Caco-2 (cell line): ENCODE data around the gene GRIN2B. TPM values are rescaled to one million over a fixed set of nuclear protein-coding genes. Genes with fewer than 3 reads are reported as not detected.
A peak's percentile ranks its signal among the peaks of the same experiment; 100 is the strongest.

ENCODE experiments used
- BruUV-seq: library from RNA; stranded (reverse); fragments of 400-500 nt; replicated peaks from 2 replicates; lab custom pipeline; 2021; lab: Mats Ljungman, UMichigan
- CTCF ChIA-PET: fragments of 300-600 bp; sonication (Branson Sonifier 250); formaldehyde crosslinking; loops from one replicate; lab custom pipeline; 2022; ENCODE audit warnings: antibody characterized with exemption; lab: Charles Lee
- POLR2A ChIA-PET: fragments of 300-600 bp; sonication (Branson Sonifier 250); formaldehyde crosslinking; loops from one replicate; lab custom pipeline; 2022; ENCODE audit warnings: antibody characterized with exemption; lab: Charles Lee
- DNase-seq, 2 experiments: peaks; one replicate each; pipeline versions ENCODE4 v3.0.0 to v3.0.0-alpha.2; 2020 to 2022
- H3K27me3 ChIP-seq: replicated peaks from 2 replicates; pipeline ENCODE4 v1.6.0; 2011; ENCODE audit warnings: low read length; ENCODE audit not compliant: control insufficient read depth, insufficient read depth
- H3K36me3 ChIP-seq: 2 replicates; pipeline ENCODE4 v1.5.1; 2011; ENCODE audit warnings: low read length; ENCODE audit not compliant: control insufficient read depth, insufficient read depth
- H3K4me1 ChIP-seq: fragments of 250-450 bp; sonication (Bioruptor Pico); 2 replicates; pipeline ENCODE4 v1.5.1; 2020; ENCODE audit warnings: mild to moderate bottlenecking
- H3K4me3 ChIP-seq: 2 replicates; pipeline ENCODE4 v1.5.1; 2011; ENCODE audit warnings: low read depth, mild to moderate bottlenecking, control low read depth, low read length
- H3K9me3 ChIP-seq: fragments of 250-450 bp; sonication (Bioruptor Pico); 2 replicates; pipeline ENCODE4 v1.5.1; 2020; ENCODE audit warnings: mild to moderate bottlenecking, moderate library complexity
- H3K27ac Mint-ChIP-seq: one replicate; pipeline ENCODE4 v1.8.0; 2022; ENCODE audit warnings: mixed read lengths; ENCODE audit not compliant: unreplicated experiment
- H3K27me3 Mint-ChIP-seq: one replicate; pipeline ENCODE4 v1.8.0; 2022; ENCODE audit warnings: mixed read lengths; ENCODE audit not compliant: insufficient read depth, unreplicated experiment
- H3K36me3 Mint-ChIP-seq: one replicate; pipeline ENCODE4 v1.8.0; 2022; ENCODE audit warnings: mild to moderate bottlenecking, mixed read lengths; ENCODE audit not compliant: insufficient read depth, unreplicated experiment
- H3K4me1 Mint-ChIP-seq: one replicate; pipeline ENCODE4 v1.8.0; 2022; ENCODE audit warnings: low read depth, mixed read lengths; ENCODE audit not compliant: unreplicated experiment
- H3K4me3 Mint-ChIP-seq: one replicate; pipeline ENCODE4 v1.8.0; 2022; ENCODE audit warnings: mild to moderate bottlenecking, moderate library complexity, mixed read lengths; ENCODE audit not compliant: unreplicated experiment
- H3K9me3 Mint-ChIP-seq: one replicate; pipeline ENCODE4 v1.8.0; 2022; ENCODE audit warnings: mixed read lengths; ENCODE audit not compliant: unreplicated experiment
- intact Hi-C: fragments of 100-400 bp; cut with micrococcal nuclease; formaldehyde crosslinking; loops from one replicate; pipeline ENCODE4 v1.10.0; 2022; ENCODE audit not compliant: unreplicated experiment
- total RNA-seq: library from RNA; stranded (reverse); gene quantifications from 2 replicates; pipeline ENCODE4 v1.2.3, GENCODE V29; 2022
- TF ChIP-seq, protein P1 (sequence below), 2 experiments: fragments of 200-600 bp in 1 of 2; IDR thresholded peaks; 1 replicate in 1 of 2; 2 replicates in 1 of 2; pipeline versions ENCODE4 v1.5.1 to v1.8.0; 2011 to 2022; ENCODE audit warnings: antibody characterized with exemption in 1 of 2, control low read depth in 1 of 2, inconsistent platforms in 1 of 2, low read depth in 1 of 2, low read length in 1 of 2, mild to moderate bottlenecking in 1 of 2, moderate library complexity in 1 of 2; ENCODE audit not compliant: insufficient read depth in 1 of 2, severe bottlenecking in 1 of 2, unreplicated experiment in 1 of 2

GRIN2B gene
- total RNA-seq, 1 experiment from 2014 or later: 24.4 TPM

DNA sequence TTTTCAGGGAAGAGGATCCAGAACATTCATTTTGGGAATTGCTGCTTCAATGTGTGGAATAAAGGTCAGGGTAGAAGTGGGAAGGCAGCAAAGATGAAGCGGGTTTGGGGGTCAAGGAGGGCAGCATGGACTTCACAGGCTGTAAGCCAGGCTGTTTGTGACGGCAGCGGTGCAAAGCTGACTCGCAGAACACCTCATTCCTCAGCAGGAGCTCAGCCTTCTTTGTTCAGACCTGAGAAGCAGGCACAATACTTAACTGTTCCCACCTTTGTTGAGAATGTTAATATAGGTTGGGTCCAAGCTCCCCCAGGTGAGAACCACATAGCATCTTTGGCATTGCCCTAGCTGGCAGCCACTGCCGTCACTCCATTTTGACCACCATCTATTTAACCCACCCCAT is 16.7 kb downstream of the GRIN2B start:
- POLR2A ChIA-PET: no interaction called here
- no peaks in the 10 kb centered on the region for H3K36me3 ChIP-seq
- no TSS peak for BruUV-seq

DNA sequence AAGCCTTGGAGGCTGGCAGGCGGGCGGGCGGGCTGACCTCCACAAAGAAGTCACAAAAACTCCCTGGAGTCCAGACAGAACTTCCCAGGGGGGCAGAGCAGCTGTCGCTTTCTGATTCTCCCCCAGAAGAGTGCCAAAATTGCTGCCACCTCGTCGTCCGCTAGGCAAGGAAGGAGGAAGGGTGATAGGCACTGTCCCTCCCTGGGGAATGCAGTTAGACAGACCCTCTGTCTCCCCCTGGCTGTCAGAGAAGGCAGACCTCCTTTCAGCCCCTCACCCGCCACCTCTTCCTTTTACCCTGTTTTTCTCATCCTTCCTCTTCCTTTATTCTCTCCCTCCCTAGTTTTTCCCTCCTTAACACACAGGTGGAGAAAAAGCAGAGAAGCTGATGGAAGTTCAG is 18.7 kb downstream of the GRIN2B start:
- H3K36me3 ChIP-seq: no peaks in the 10 kb centered on the region
- no peaks in the 10 kb centered on the region for H3K27me3 ChIP-seq
- no peaks in the 10 kb centered on the region for H3K9me3 ChIP-seq
- Mint-ChIP-seq H3K4me1 (peaks cover 19% of the 10 kb centered on the region), H3K36me3 (peaks cover 29% of the 10 kb centered on the region), H3K9me3 (no peaks in the 10 kb centered on the region), H3K4me3 (no peak overlapping the region), H3K27ac (no peak overlapping the region), H3K27me3 (no peaks in the 10 kb centered on the region)
- no peak overlapping the region for H3K4me3 ChIP-seq
- peak; percentile 59 to 65 for DNase-seq
- H3K4me1 ChIP-seq: no peaks in the 10 kb centered on the region
- intact Hi-C loops: loop anchor here (1.0 kb wide), 2 partner anchors 20 to 223 kb away; no protein-coding TSS in a partner anchor
- TF ChIP-seq, protein P1, sequence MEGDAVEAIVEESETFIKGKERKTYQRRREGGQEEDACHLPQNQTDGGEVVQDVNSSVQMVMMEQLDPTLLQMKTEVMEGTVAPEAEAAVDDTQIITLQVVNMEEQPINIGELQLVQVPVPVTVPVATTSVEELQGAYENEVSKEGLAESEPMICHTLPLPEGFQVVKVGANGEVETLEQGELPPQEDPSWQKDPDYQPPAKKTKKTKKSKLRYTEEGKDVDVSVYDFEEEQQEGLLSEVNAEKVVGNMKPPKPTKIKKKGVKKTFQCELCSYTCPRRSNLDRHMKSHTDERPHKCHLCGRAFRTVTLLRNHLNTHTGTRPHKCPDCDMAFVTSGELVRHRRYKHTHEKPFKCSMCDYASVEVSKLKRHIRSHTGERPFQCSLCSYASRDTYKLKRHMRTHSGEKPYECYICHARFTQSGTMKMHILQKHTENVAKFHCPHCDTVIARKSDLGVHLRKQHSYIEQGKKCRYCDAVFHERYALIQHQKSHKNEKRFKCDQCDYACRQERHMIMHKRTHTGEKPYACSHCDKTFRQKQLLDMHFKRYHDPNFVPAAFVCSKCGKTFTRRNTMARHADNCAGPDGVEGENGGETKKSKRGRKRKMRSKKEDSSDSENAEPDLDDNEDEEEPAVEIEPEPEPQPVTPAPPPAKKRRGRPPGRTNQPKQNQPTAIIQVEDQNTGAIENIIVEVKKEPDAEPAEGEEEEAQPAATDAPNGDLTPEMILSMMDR (IDR thresholded peaks at IDR 0.05; ENCODE audit: insufficient read depth in 1 of 2, low read depth in 1 of 2, low read length in 1 of 2, severe bottlenecking in 1 of 2, unreplicated experiment in 1 of 2): peak; percentile 70 to 85
- ChIA-PET CTCF (no interaction called here), POLR2A (no interaction called here)
- BruUV-seq: no TSS peak

More for the DNA sequence above, 16.7 kb downstream of the GRIN2B start:
- Mint-ChIP-seq H3K27ac (no peak overlapping the region), H3K27me3 (no peaks in the 10 kb centered on the region), H3K9me3 (no peaks in the 10 kb centered on the region), H3K4me3 (no peak overlapping the region), H3K36me3 (peaks cover 22% of the 10 kb centered on the region), H3K4me1 (peaks cover 11% of the 10 kb centered on the region)
- CTCF ChIA-PET: interaction anchor here (1.5 kb wide), 1 partner anchor 101 kb away, joined by 3 read pairs; no protein-coding TSS in a partner anchor
- no peak overlapping the region for H3K4me3 ChIP-seq
- TF ChIP-seq, protein P1 (IDR thresholded peaks at IDR 0.05; ENCODE audit: insufficient read depth in 1 of 2, low read depth in 1 of 2, low read length in 1 of 2, severe bottlenecking in 1 of 2, unreplicated experiment in 1 of 2): no peak
- no peaks in the 10 kb centered on the region for H3K27me3 ChIP-seq
- no peaks in the 10 kb centered on the region for H3K4me1 ChIP-seq
- no peak for DNase-seq
- H3K9me3 ChIP-seq: no peaks in the 10 kb centered on the region
- intact Hi-C loops: no loop called here

DNA sequence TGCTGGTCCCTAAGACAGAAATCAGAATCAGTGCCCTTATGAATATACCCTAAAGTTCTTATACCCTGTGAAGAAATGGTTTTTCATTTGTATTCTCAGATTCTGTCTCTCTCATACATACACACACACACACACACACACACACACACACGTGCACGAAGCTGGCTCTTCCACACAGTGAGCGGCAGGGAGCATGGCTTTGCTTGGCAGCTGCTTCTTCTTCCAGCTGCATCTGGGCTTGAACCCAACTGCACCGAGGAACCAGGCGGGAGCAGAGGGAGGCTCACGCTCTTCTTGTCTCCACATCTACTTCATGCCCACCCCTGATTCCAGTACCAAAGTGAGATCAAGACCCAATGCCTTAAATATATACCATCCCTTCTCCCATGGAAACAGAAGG is 19.4 kb downstream of the GRIN2B start:
- H3K27me3 Mint-ChIP-seq: no peaks in the 10 kb centered on the region
- CTCF ChIA-PET: interaction anchor here (0.6 kb wide), 1 partner anchor 70 kb away, joined by 3 read pairs; no protein-coding TSS in a partner anchor
- intact Hi-C loops: loop anchor here (1.0 kb wide), 2 partner anchors 20 to 223 kb away; no protein-coding TSS in a partner anchor

More for the DNA sequence above, 19.4 kb downstream of the GRIN2B start:
- Histone ChIP-seq H3K36me3 (no peaks in the 10 kb centered on the region), H3K4me1 (no peaks in the 10 kb centered on the region), H3K9me3 (no peaks in the 10 kb centered on the region), H3K27me3 (no peaks in the 10 kb centered on the region), H3K4me3 (no peak overlapping the region)
- BruUV-seq: no TSS peak
- DNase-seq: no peak
- POLR2A ChIA-PET: no interaction called here
- Mint-ChIP-seq H3K4me1 (peaks cover 19% of the 10 kb centered on the region), H3K27ac (no peak overlapping the region), H3K9me3 (no peaks in the 10 kb centered on the region), H3K4me3 (no peak overlapping the region), H3K36me3 (peaks cover 29% of the 10 kb centered on the region)
- TF ChIP-seq, protein P1 (IDR thresholded peaks at IDR 0.05; ENCODE audit: insufficient read depth in 1 of 2, low read depth in 1 of 2, low read length in 1 of 2, severe bottlenecking in 1 of 2, unreplicated experiment in 1 of 2): no peak
